Measurements from ENCODE around the gene GRIK4.

The GRIK4 gene

DNA sequence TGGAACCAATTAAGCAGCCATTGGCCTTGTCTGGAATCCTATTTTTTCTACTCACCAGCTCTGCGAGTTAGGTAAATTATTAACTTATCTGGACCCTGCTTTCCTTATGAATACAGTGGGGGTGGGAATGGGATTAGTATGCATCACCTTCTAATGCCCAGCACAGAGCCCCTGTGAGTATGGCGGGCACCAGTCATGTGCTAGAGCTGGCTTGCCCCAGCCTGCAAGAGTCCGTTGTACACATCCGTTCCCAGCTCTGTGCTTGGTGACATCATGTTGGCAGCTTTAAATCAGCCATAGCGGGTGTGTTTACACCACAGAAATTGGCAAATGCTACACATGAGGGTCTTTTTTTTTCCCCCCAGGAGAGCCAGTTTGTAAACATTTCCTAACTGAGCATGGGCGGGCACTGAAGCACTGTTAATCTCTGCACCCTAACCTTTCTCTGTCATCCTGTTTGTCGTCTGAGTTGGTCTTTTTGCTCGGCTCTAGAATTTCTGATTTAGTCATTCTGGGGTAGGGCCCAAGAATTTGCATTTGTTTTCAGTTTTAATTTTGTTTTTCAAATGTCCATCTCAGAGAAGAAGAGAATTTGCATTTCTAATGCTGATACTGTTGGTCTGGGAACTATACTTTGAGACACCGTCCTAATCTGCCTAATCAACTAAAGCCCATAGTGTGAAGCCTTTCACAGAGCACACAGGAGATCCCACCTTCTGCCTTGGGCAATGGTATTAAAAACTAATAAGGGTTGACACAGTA is 382.1 kb downstream of the GRIK4 start:
- Histone ChIP-seq H3K4me3 (ENCODE audit: low read depth in 1 of 2, low read length in 2 of 2) (no peak overlapping the region), H3K27ac (ENCODE audit: low read depth, low read length) (no peak overlapping the region), H3K36me3 (ENCODE audit: insufficient read depth, low read length) (no peaks in the 10 kb centered on the region), H3K4me1 (ENCODE audit: insufficient read depth, low read length) (no peaks in the 10 kb centered on the region), H3K9ac (ENCODE audit: low read length) (no peak overlapping the region), H3K27me3 (ENCODE audit: control insufficient read depth in 1 of 2, insufficient read depth in 2 of 2, low read length in 2 of 2) (peaks cover 0 to 4% of the 10 kb centered on the region in 2 donors), H3K9me3 (ENCODE audit: low read length) (no peaks in the 10 kb centered on the region)

DNA sequence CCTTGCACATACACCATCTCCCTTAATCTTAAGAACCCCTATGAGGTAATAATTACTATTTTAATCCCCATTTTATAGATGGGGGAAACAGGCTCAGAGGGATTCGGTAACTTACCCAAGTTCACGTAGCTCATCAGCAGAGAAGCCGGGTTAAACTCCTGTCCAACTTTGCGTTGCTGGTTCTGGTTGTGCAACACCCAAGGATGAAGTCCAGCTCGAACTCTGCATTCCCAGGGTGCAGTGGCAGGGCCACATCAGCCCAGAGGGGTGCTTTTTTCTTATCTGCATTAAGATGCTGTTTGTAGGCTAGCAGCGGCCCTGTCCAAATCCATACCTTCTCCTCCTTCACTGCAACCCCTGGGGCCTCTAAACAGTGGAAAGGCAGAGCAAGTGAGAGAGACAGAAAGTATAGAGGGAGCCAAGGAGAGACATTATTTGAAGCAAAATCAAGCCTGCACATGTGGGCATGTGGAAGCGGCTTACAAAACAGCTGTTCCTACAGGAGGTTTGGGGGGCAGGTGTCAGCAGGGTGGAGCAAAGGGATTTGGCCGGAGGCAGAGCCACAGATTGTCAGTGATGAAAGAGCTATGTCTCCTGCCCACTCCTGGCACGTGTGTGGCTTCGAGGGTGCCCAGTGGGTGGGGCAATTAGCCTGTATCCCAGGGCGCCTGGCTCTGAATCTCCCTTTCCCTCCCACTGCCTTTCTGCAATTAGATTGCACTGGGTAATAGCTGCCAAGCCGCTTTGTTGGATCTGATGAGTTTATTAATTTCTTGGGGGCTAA is 382.8 kb downstream of the GRIK4 start:
- no peak overlapping the region for H3K9ac ChIP-seq (ENCODE audit: low read length)
- H3K4me1 ChIP-seq (ENCODE audit: insufficient read depth, low read length) = no peaks in the 10 kb centered on the region
- no peak overlapping the region for H3K27ac ChIP-seq (ENCODE audit: low read depth, low read length)
- H3K27me3 ChIP-seq (ENCODE audit: control insufficient read depth in 1 of 2, insufficient read depth in 2 of 2, low read length in 2 of 2) = peaks cover 0 to 5% of the 10 kb centered on the region in 2 donors
- H3K9me3 ChIP-seq (ENCODE audit: low read length) = no peaks in the 10 kb centered on the region
- no peak overlapping the region for H3K4me3 ChIP-seq (ENCODE audit: low read depth in 1 of 2, low read length in 2 of 2)
- no peaks in the 10 kb centered on the region for H3K36me3 ChIP-seq (ENCODE audit: insufficient read depth, low read length)

DNA sequence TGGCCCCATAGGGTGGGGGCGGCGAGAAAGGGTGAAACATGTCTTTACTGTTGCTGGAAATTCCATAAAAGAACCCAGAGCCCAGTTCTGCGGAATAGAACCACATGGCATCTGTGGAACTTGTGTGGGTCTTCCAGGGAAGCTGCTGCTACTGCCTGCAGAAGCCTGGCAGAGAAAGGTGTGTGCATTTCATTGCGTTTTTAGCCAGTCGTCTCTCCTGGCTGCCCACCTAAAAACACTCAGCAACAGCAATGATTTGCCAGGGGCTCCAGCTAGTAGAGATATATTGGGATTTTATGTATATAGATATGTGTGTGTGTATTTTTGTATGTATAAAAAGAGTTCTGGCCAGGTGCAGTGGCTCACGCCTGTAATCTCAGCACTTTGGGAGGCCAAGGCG is 385.1 kb downstream of the GRIK4 start:
- peaks cover 0 to 5% of the 10 kb centered on the region in 2 donors for H3K27me3 ChIP-seq (ENCODE audit: control insufficient read depth in 1 of 2, insufficient read depth in 2 of 2, low read length in 2 of 2)
- H3K9me3 ChIP-seq (ENCODE audit: low read length) = no peaks in the 10 kb centered on the region
- no peak overlapping the region for H3K27ac ChIP-seq (ENCODE audit: low read depth, low read length)
- H3K36me3 ChIP-seq (ENCODE audit: insufficient read depth, low read length) = no peaks in the 10 kb centered on the region
- no peaks in the 10 kb centered on the region for H3K4me1 ChIP-seq (ENCODE audit: insufficient read depth, low read length)
- no peak overlapping the region for H3K9ac ChIP-seq (ENCODE audit: low read length)
- no peak overlapping the region for H3K4me3 ChIP-seq (ENCODE audit: low read depth in 1 of 2, low read length in 2 of 2)

DNA sequence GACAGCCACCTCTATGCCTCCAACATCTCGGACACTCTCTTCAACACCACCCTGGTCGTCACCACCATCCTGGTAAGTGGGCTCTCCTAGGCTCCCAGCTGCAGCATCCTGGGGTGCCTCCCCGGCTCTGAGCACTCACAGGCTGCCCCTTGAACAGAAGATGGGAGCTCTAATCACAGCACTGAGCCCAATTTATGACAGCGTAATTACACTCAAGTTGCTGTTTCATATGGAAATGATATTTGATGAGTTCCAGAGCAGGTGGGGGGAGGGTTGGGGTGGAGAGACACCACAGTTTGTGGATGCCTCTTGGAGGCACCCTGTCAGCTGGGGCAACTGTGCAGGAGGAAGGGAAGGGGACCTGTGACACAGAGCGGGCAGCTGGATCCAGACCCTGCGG is 387.0 kb downstream of the GRIK4 start:
- H3K27ac ChIP-seq (ENCODE audit: low read depth, low read length) = no peak overlapping the region
- H3K27me3 ChIP-seq (ENCODE audit: control insufficient read depth in 1 of 2, insufficient read depth in 2 of 2, low read length in 2 of 2) = peaks cover 0 to 5% of the 10 kb centered on the region in 2 donors
- no peak overlapping the region for H3K9ac ChIP-seq (ENCODE audit: low read length)
- no peaks in the 10 kb centered on the region for H3K4me1 ChIP-seq (ENCODE audit: insufficient read depth, low read length)
- H3K4me3 ChIP-seq (ENCODE audit: low read depth in 1 of 2, low read length in 2 of 2) = no peak overlapping the region
- H3K9me3 ChIP-seq (ENCODE audit: low read length) = no peaks in the 10 kb centered on the region
- no peaks in the 10 kb centered on the region for H3K36me3 ChIP-seq (ENCODE audit: insufficient read depth, low read length)

DNA sequence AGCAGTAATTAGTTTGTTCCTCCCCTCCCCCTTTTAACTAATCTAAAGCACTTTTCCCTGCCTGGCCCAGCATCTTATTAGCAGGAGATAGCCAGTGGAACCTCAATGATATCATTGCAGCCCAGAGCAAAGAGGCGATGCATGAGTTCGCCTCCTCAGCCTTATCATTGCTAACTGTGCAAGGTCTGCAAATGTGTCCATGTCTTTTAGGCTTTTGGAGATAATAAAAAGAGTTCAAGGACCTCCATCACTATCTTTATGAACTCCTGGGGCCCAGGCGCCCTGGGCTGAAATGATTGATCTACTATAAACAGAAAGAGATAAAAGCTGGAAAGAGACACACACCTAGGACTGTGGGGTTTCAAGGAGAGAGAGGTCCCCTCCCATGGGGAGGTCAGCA is 388.2 kb downstream of the GRIK4 start:
- Histone ChIP-seq H3K4me3 (ENCODE audit: low read depth in 1 of 2, low read length in 2 of 2) (no peak overlapping the region), H3K27ac (ENCODE audit: low read depth, low read length) (no peak overlapping the region), H3K9me3 (ENCODE audit: low read length) (no peaks in the 10 kb centered on the region), H3K4me1 (ENCODE audit: insufficient read depth, low read length) (no peaks in the 10 kb centered on the region), H3K9ac (ENCODE audit: low read length) (no peak overlapping the region), H3K36me3 (ENCODE audit: insufficient read depth, low read length) (no peaks in the 10 kb centered on the region), H3K27me3 (ENCODE audit: control insufficient read depth in 1 of 2, insufficient read depth in 2 of 2, low read length in 2 of 2) (peaks cover 0 to 5% of the 10 kb centered on the region in 2 donors)

DNA sequence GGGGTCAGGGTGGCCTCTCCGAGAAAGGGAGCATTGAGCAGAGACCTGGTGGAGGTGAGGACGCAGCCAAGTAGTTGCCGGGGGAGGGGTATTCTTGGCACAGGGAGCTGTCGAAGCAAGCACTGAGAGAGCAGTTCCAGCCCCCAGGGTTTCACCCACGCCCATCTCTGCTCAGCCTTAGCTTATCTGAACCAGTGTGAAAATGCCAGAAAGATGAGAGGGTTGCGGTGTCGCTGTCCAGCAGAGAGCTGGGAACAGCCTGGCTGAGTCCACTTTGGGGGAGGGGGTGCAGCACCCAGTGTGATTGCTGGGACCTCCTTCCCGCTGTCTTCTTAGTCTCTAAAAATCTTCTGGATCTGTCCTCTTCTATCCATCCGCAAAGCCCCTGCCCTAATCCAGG is 389.1 kb downstream of the GRIK4 start:
- H3K27me3 ChIP-seq (ENCODE audit: control insufficient read depth in 1 of 2, insufficient read depth in 2 of 2, low read length in 2 of 2) = peaks cover 0 to 5% of the 10 kb centered on the region in 2 donors
- no peak overlapping the region for H3K4me3 ChIP-seq (ENCODE audit: low read depth in 1 of 2, low read length in 2 of 2)
- H3K4me1 ChIP-seq (ENCODE audit: insufficient read depth, low read length) = no peaks in the 10 kb centered on the region
- no peaks in the 10 kb centered on the region for H3K9me3 ChIP-seq (ENCODE audit: low read length)
- no peak overlapping the region for H3K27ac ChIP-seq (ENCODE audit: low read depth, low read length)
- H3K9ac ChIP-seq (ENCODE audit: low read length) = no peak overlapping the region
- H3K36me3 ChIP-seq (ENCODE audit: insufficient read depth, low read length) = no peaks in the 10 kb centered on the region

DNA sequence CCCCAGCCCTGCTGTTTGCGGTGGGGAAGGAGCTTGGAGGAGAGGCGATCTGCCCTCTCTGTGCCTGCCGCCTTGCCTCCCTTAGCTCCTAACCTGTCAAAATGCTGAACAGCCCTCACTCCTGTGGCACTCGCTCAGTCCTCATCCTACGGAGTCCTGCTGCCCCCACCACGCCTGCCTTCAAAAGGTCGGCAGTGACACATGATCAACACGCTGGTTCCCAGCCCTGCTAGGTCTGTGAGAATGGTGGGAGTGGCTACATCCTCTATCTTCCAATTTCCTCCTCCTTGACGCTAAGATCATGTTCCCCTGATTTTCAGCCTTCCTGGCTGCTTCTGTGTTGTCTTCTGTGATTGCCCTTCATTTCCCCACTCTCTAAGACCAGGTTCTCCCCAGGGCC is 392.1 kb downstream of the GRIK4 start:
- Histone ChIP-seq H3K27ac (ENCODE audit: low read depth, low read length) (no peak overlapping the region), H3K27me3 (ENCODE audit: control insufficient read depth in 1 of 2, insufficient read depth in 2 of 2, low read length in 2 of 2) (peaks cover 0 to under 1% of the 10 kb centered on the region in 2 donors), H3K9me3 (ENCODE audit: low read length) (no peaks in the 10 kb centered on the region), H3K4me3 (ENCODE audit: low read depth in 1 of 2, low read length in 2 of 2) (no peak overlapping the region), H3K9ac (ENCODE audit: low read length) (no peak overlapping the region), H3K4me1 (ENCODE audit: insufficient read depth, low read length) (no peaks in the 10 kb centered on the region), H3K36me3 (ENCODE audit: insufficient read depth, low read length) (no peaks in the 10 kb centered on the region)

DNA sequence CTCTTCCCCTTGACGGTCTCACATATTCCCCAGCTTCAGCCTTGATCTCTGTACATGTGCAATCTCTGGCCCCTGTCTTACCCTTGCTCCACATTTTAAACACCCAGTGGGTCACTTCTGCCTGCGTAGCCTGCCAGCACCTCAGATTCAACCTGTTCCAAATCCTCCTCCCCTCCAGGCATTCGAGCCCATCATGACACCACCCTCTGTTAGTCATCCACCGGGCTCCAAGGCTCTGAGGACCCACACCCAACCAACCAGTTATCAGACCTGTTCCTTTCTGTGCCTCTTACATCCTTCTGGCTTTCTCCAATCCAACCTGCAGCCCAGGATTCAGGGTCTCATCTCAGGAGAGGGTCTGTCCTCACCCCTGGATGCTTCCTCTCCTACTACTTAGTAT is 392.6 kb downstream of the GRIK4 start:
- no peaks in the 10 kb centered on the region for H3K27me3 ChIP-seq (ENCODE audit: control insufficient read depth in 1 of 2, insufficient read depth in 2 of 2, low read length in 2 of 2)
- no peaks in the 10 kb centered on the region for H3K4me1 ChIP-seq (ENCODE audit: insufficient read depth, low read length)
- H3K4me3 ChIP-seq (ENCODE audit: low read depth in 1 of 2, low read length in 2 of 2) = no peak overlapping the region
- H3K36me3 ChIP-seq (ENCODE audit: insufficient read depth, low read length) = no peaks in the 10 kb centered on the region
- no peak overlapping the region for H3K27ac ChIP-seq (ENCODE audit: low read depth, low read length)
- H3K9me3 ChIP-seq (ENCODE audit: low read length) = no peaks in the 10 kb centered on the region
- H3K9ac ChIP-seq (ENCODE audit: low read length) = no peak overlapping the region

DNA sequence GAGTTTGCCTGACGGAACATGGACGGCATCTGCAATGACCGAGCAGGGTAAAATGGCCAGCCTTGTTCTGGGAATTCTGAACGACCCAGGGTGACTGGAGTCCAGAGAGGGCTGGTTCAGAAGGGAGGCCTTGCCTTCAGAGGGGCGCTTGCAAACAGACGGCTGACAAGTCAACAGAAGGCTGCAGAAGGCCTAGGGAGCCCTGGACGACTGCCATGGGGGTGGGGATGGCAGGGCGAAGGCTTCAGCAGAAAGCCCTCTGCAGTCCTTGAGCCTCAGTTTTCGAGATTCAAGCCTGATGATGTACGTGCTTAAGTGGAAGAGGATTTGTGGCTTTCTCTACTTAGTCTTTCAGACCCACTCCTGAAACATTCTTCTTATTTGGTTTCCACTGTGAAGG is 395.2 kb downstream of the GRIK4 start:
- H3K4me1 ChIP-seq (ENCODE audit: insufficient read depth, low read length) = no peaks in the 10 kb centered on the region
- H3K4me3 ChIP-seq (ENCODE audit: low read depth in 1 of 2, low read length in 2 of 2) = no peak overlapping the region
- H3K27me3 ChIP-seq (ENCODE audit: control insufficient read depth in 1 of 2, insufficient read depth in 2 of 2, low read length in 2 of 2) = no peaks in the 10 kb centered on the region
- H3K9ac ChIP-seq (ENCODE audit: low read length) = no peak overlapping the region
- H3K36me3 ChIP-seq (ENCODE audit: insufficient read depth, low read length) = no peaks in the 10 kb centered on the region
- H3K27ac ChIP-seq (ENCODE audit: low read depth, low read length) = no peak overlapping the region
- H3K9me3 ChIP-seq (ENCODE audit: low read length) = no peaks in the 10 kb centered on the region

DNA sequence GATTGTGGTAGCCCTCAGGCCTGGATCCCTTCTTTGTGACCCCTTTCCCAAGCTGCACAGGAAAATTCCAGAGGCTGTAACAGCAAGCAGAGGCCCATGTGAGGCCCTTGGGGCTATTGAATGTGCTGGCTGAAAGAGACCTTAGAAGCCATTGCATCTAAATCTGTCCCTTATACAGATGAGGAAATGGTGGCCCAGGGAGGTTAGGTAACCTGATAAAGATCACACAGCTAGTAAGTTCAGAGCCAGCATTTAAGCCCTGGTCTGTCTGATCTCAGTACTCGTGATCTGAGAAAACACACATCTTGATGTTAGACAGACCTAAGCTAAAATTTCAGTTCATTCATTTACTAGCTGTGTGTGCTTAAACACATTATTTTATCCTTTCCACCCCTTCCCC is 396.4 kb downstream of the GRIK4 start:
- H3K9ac ChIP-seq (ENCODE audit: low read length) = no peak overlapping the region
- no peaks in the 10 kb centered on the region for H3K36me3 ChIP-seq (ENCODE audit: insufficient read depth, low read length)
- no peaks in the 10 kb centered on the region for H3K27me3 ChIP-seq (ENCODE audit: control insufficient read depth in 1 of 2, insufficient read depth in 2 of 2, low read length in 2 of 2)
- H3K9me3 ChIP-seq (ENCODE audit: low read length) = no peaks in the 10 kb centered on the region
- H3K4me3 ChIP-seq (ENCODE audit: low read depth in 1 of 2, low read length in 2 of 2) = no peak overlapping the region
- no peak overlapping the region for H3K27ac ChIP-seq (ENCODE audit: low read depth, low read length)
- no peaks in the 10 kb centered on the region for H3K4me1 ChIP-seq (ENCODE audit: insufficient read depth, low read length)

DNA sequence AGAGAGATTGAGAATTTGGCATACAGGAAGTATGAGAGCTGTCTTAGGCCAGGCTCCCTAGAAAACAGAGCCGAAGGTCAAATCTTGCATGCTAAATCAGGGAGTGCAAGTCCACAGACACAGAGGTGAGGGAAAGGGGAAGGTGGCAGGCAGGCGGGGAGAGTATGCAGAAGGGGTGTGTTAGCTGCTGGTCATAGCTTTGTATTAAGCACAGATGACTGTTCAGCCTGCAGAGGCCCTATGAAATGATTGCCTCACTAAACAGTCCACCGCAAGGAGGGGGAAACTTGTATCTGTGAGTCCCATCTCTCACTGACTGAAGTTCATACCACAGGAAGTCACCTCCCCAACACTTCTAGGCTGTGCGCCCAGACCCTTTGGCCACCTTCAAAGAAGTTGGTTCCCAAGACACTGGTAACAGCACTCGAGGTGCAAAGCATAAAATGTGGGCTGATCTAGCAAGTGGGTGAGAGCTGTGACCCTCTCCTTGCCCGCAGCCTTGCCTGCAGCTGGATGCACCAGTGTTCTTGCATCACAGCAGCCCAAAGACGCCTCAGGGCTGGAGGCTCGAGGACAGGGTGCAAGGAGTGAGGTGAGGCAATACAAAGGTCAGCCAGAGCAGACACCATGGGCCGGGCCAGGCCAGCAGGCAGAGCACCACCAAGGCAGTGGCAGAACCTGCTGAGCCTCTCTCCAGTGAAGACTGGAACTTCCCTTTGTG is 397.1 kb downstream of the GRIK4 start:
- Histone ChIP-seq H3K36me3 (ENCODE audit: insufficient read depth, low read length) (no peaks in the 10 kb centered on the region), H3K27me3 (ENCODE audit: control insufficient read depth in 1 of 2, insufficient read depth in 2 of 2, low read length in 2 of 2) (no peaks in the 10 kb centered on the region), H3K27ac (ENCODE audit: low read depth, low read length) (no peak overlapping the region), H3K4me3 (ENCODE audit: low read depth in 1 of 2, low read length in 2 of 2) (no peak overlapping the region), H3K4me1 (ENCODE audit: insufficient read depth, low read length) (no peaks in the 10 kb centered on the region), H3K9me3 (ENCODE audit: low read length) (no peaks in the 10 kb centered on the region), H3K9ac (ENCODE audit: low read length) (no peak overlapping the region)
